ENCODE data around the gene CD226. TPM values are rescaled to one million over a fixed set of nuclear protein-coding genes. Genes with fewer than 3 reads are reported as not detected.

Gene CD226
- polyA plus RNA-seq, 1 of the 3 experiments (the other 2 are of a cell fraction) = 0.56 TPM

DNA sequence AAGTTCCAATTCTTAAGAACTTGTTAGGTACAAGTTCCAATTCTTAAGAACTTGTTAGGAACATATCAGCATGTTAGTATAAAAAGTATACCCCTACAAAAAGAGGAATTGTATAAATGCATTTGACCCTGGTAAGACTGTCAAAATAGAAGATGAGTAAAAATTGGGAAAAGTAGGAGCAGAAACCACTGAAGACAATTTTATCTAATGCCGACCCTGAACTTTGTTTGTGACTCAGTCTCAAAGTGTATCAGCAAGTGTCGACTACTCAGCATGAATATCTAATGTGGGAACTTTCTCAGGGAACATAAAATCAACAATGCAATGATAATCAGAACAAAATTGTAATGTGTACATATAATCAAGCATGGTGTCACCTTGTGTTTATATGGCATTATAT, 583 bp upstream of the CD226 start:
- no peak overlapping the region for H3K4me3 ChIP-seq (ENCODE audit: low read depth in 2 of 2, low read length in 1 of 2)
- H3K4me1 ChIP-seq (ENCODE audit: control insufficient read depth in 1 of 2, insufficient read depth in 2 of 2, low read depth in 1 of 2, low read length in 1 of 2) = peaks cover 4 to 7% of the 10 kb centered on the region in 2 experiments; a peak in 2 of 4 replicates
- no peak for DNase-seq
- H3K27ac ChIP-seq (ENCODE audit: low read depth in 2 of 2, low read length in 1 of 2) = no peak overlapping the region
- H3K79me2 ChIP-seq (ENCODE audit: insufficient read depth) = no peaks in the 10 kb centered on the region
- H3K4me2 ChIP-seq = no peak overlapping the region
- no peaks in the 10 kb centered on the region for H4K20me1 ChIP-seq (ENCODE audit: insufficient read depth)
- no peak overlapping the region for H2AFZ ChIP-seq (ENCODE audit: low read depth)
- no peaks in the 10 kb centered on the region for H3K9me3 ChIP-seq
- TF ChIP-seq RCOR1 (IDR thresholded peaks at IDR 0.05; ENCODE audit: low read length) (no peak), GATA2 (CRISPR knock-in tag; IDR thresholded peaks at IDR 0.05) (no peak), CTCF (IDR thresholded peaks at IDR 0.05) (no peak), NRF1 (IDR thresholded peaks at IDR 0.05; ENCODE audit: low read depth, low read length) (no peak), MEF2A (IDR thresholded peaks at IDR 0.05; ENCODE audit: borderline replicate concordance, low read depth) (no peak), SIN3A (IDR thresholded peaks at IDR 0.05; ENCODE audit: borderline replicate concordance, low read depth, low read length) (no peak), TEAD4 (IDR thresholded peaks at IDR 0.05; ENCODE audit: borderline replicate concordance, insufficient read depth) (no peak)
- no peaks in the 10 kb centered on the region for H3F3A ChIP-seq (replicated peaks; ENCODE audit: insufficient read depth)
- no peaks in the 10 kb centered on the region for H3K9me2 ChIP-seq
- no peak overlapping the region for H3K9ac ChIP-seq
- WGBS (ENCODE audit: low lambda C conversion rate) = 91% methylated on average over 2 of the region's 2 CpGs
- POLR2A ChIA-PET = no interaction called here
- CTCF ChIA-PET = no interaction called here
- H3K27me3 ChIP-seq (ENCODE audit: insufficient read depth) = no peaks in the 10 kb centered on the region
- no peaks in the 10 kb centered on the region for H3K36me3 ChIP-seq (replicated peaks in 1 of 2; ENCODE audit: control insufficient read depth in 1 of 2, insufficient read depth in 2 of 2, low read length in 1 of 2)

DNA sequence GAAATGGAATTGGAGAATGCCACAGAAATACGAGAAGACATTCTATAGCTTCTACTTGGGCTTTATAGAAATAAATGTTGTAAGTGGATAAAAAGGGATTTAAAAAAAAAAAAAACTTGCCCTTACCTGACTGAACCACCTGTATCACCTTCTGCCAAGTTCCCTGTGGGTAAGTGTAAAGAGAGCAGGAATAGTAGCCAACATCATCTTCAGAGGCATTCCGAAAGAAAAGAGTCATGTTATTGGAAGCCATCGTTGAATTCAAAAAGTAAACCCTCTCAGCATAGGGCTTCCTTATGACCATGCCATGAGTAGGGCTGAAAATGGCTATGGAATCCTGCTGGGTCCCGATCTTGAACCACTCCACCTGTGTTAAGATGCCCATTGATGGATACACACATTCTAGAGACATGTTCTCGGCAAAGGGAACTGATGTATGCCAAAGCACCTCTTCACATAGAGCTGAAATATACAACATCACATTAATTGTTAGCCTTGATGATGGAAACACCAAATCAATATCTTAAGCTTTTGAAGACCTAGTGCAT, 991 bp downstream of the CD226 start:
- WGBS (ENCODE audit: low lambda C conversion rate) = 91% methylated on average over 5 of the region's 5 CpGs
- Histone ChIP-seq H3K36me3 (replicated peaks in 1 of 2; ENCODE audit: control insufficient read depth in 1 of 2, insufficient read depth in 2 of 2, low read length in 1 of 2) (no peaks in the 10 kb centered on the region), H3K4me3 (ENCODE audit: low read depth in 2 of 2, low read length in 1 of 2) (no peak overlapping the region), H2AFZ (ENCODE audit: low read depth) (no peak overlapping the region; the same call in 1 of the 2 replicates), H3F3A (replicated peaks; ENCODE audit: insufficient read depth) (no peaks in the 10 kb centered on the region), H3K27ac (ENCODE audit: low read depth in 2 of 2, low read length in 1 of 2) (no peak overlapping the region), H3K9ac (no peak overlapping the region), H3K4me2 (no peak overlapping the region), H4K20me1 (ENCODE audit: insufficient read depth) (no peaks in the 10 kb centered on the region), H3K79me2 (ENCODE audit: insufficient read depth) (no peaks in the 10 kb centered on the region), H3K27me3 (ENCODE audit: insufficient read depth) (no peaks in the 10 kb centered on the region), H3K9me3 (no peaks in the 10 kb centered on the region), H3K4me1 (ENCODE audit: control insufficient read depth in 1 of 2, insufficient read depth in 2 of 2, low read depth in 1 of 2, low read length in 1 of 2) (peaks cover 4 to 7% of the 10 kb centered on the region in 2 experiments; a peak in 2 of 4 replicates), H3K9me2 (no peaks in the 10 kb centered on the region)
- ChIA-PET CTCF (interaction anchor here (2.1 kb wide), 1 partner anchor 9 kb away, joined by 4 read pairs; no protein-coding TSS in a partner anchor), POLR2A (no interaction called here)
- DNase-seq = no peak
- TF ChIP-seq ELF1 (IDR thresholded peaks at IDR 0.05) (no peak), FOSL2 (IDR thresholded peaks at IDR 0.05; ENCODE audit: borderline replicate concordance, low read depth) (no peak), YY1 (IDR thresholded peaks at IDR 0.05; ENCODE audit: low read depth) (no peak), CTCF (IDR thresholded peaks at IDR 0.05) (no peak), MEF2A (IDR thresholded peaks at IDR 0.05; ENCODE audit: borderline replicate concordance, low read depth) (no peak), CHD2 (IDR thresholded peaks at IDR 0.05; ENCODE audit: low read length, partially characterized antibody) (no peak), RAD21 (IDR thresholded peaks at IDR 0.05; ENCODE audit: low read length) (no peak), TEAD4 (IDR thresholded peaks at IDR 0.05; ENCODE audit: borderline replicate concordance, insufficient read depth) (no peak), RFX5 (IDR thresholded peaks at IDR 0.05; ENCODE audit: low read length) (no peak)
- TF ChIP-seq, protein P1, sequence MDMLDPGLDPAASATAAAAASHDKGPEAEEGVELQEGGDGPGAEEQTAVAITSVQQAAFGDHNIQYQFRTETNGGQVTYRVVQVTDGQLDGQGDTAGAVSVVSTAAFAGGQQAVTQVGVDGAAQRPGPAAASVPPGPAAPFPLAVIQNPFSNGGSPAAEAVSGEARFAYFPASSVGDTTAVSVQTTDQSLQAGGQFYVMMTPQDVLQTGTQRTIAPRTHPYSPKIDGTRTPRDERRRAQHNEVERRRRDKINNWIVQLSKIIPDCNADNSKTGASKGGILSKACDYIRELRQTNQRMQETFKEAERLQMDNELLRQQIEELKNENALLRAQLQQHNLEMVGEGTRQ (IDR thresholded peaks at IDR 0.05; ENCODE audit: borderline replicate concordance, low read depth, low read length) = no peak
- TF ChIP-seq, protein P2, sequence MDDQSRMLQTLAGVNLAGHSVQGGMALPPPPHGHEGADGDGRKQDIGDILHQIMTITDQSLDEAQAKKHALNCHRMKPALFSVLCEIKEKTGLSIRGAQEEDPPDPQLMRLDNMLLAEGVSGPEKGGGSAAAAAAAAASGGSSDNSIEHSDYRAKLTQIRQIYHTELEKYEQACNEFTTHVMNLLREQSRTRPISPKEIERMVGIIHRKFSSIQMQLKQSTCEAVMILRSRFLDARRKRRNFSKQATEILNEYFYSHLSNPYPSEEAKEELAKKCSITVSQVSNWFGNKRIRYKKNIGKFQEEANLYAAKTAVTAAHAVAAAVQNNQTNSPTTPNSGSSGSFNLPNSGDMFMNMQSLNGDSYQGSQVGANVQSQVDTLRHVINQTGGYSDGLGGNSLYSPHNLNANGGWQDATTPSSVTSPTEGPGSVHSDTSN (IDR thresholded peaks at IDR 0.05) = no peak
